GM19238 (cell line): ENCODE results near the gene PTPRT.
"Not testable (repeated sequence)": the region's sequence is repeated elsewhere in the genome, so short reads cannot be mapped to it uniquely, and the experiment has no call there.

Experiments
- DNase-seq: peaks from one replicate; pipeline ENCODE4 v3.0.0; 2011; ENCODE audit warnings: low spot score; ENCODE audit not compliant: insufficient read length

The PTPRT gene

DNA sequence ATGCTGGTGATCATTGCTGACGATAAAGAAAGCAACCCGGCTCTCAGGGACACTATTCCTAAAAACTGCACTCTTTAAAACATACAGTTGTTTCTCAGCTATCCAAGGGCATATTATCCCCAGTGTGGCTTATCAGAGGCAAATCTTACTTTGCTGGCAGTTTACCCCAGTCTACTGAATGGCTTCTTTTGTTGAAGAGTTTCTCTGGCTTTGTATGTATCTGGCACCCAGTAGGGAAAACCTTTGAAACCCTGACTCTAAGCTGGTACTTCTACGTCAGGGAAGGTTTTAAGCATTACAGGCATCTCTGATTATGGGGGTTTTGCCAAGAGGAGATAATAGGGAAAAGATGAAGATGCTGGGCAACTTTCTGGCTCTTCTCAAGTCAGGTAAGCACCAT is 933.9 kb downstream of the PTPRT start:
- DNase-seq = no peak

DNA sequence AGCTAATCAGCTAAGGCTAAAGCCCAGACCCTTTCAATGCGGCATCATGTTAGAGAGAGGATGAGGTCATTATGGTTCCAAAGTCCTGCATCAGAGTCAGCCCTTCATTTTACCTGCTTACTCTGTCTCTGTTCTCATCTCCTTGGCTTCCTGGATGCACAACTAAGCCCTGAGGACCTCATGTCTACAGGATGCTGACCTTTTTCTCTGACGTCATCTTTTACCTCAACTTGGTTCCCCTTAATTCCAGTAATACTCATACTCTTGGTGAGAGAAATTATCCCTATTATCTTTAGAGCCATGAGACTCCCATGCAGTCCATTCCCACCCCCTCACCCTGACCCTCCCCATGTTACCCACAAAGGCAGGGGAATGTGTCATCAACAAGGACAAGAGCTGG is 935.0 kb downstream of the PTPRT start:
- DNase-seq = no peak

DNA sequence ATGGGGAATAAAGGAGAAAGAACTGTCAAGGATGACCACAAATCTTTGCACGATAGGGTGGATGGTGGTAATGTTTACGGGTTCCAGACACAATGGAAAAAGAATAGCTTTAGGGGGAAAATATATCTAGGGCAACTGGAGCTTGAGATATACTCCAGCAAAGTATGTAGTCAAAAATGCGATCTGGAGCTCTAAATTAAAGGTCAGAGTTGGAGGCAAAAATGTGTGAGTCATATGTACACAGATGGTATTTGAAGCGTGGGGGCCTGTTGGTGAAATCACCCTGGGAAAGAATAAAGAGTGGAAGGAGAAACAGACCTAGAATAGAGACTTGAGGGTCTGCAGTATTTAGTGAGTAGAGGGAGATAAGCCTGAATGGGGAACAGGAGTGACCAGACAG is 937.6 kb downstream of the PTPRT start:
- DNase-seq = no peak

DNA sequence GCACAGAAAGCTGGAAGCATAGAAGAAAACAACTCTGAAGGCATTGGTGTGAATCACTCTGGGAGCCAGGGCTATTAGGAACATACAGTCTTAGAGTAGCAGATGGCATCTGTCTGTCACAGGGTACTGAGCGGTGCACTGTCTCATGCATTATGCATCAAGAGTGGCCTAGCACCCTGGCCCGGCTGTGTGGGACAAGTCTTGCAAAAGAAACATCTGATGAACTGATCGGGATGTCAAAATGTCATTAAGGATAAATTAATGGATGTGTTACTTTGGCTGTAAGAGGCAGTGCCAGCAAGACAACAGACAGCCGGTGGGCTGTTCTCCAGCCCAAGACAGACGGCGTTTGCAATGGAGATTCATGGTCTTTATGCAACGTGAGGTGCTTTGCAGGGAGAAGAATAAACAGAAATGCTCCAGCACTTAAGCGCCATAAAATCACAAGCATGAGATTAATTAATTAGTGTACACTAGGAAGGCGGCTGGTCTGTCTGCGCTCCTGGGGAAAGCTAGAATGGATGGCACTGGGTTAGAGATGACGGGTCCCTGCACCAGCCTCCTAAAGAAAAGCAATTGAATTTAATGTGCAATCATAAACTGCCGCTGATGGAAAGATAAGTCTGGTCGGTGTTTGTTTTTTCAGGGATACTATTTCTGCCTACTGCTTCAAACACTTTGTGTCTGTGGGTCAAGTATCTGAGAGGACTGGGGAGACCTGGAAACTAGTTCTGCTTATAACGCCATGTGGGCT is 970.9 kb downstream of the PTPRT start:
- no peak for DNase-seq

DNA sequence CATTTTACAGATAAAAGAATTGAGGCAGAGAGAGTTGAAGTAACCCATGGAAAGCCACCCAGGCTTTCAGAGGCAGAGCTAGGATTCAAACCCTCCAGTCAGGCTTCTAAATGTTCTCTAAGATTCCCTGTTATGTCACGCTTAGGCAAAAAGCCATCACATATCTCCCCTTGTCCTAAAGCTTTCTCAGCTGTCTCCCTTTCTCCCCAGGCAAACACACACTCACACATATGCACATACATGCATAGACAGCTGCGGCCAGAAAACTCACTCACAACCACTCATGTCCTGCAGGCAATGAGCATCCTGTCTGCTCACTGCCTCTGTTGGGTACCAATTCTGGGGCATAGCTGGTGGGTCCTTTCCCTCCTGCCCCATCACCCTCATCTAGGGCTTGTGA is 975.6 kb downstream of the PTPRT start:
- no peak for DNase-seq

DNA sequence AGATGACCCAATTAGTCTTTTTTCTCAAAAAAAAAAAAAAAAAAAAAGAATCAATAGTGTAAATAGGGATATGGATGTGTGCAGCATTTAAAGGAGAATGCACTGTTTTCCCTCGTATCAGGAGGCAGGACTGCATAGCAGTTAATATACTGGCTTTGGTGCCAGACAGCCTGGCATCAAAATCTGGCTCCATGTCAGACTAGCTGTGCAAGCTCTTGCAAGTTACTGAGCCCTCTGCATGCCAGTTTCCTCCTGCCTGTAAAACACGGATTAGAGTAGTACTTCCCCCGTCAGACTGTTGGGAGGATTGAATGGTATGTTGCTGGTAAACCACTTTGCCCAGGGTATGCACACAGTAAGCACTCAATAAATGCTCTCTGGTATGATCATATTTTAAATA is 977.3 kb downstream of the PTPRT start:
- DNase-seq = no peak

DNA sequence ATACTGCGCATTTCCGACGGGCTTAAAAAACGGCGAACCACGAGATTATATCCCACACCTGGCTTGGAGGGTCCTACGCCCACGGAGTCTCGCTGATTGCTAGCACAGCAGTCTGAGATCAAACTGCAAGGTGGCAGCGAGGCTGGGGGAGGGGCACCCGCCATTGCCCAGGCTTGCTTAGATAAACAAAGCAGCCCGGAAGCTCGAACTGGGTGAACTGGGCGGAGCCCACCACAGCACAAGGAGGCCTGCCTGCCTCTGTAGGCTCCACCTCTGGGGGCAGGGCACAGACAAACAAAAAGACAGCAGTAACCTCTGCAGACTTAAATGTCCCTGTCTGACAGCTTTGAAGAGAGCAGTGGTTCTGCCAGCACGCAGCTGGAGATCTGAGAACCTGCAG is 983.1 kb downstream of the PTPRT start:
- DNase-seq = not testable (repeated sequence)

DNA sequence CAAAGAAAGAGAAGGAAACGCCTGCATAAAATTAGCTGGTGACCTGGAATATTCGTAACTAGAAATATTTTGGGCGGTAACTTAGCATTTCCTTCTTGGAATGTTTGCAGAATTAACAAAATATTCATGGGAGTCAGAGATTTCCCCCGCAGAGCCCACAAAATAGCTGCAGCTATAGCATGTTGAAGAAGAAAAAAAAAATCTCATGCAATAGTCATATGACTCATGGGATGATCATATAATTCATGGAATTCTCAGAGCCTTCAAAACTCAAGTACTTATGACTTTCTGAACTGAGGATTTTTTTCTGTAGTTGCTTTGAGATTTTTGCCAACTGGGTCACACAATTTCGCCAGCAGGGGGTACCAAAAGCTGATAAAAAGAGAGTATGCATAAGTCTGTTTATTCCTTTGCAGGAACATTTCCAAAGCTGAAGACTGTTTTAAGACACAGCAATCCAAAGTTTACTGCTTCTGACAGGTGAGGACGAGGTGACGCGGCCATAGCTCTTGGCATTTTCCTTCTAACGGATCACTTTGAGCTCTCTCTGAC is 985.5 kb downstream of the PTPRT start:
- DNase-seq = no peak

DNA sequence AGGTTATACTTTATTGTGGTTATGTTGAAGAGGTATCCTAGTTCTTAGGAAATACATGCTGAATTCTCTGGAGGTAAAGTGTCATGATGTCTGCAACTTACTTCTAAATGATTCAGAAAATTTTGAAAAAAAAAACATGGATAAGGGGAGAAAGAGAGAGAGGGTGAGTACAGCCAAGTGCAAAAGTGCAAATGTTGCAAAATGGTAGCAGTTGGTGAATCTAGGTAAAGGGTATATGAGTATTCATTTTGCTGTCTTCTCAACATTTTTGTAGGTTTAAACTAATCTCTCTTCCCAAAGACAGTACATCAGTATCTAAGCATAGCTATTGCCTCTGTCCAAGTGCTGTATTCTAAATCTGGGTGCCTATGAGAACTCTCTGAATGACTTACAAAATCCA is 992.1 kb downstream of the PTPRT start:
- DNase-seq = no peak

DNA sequence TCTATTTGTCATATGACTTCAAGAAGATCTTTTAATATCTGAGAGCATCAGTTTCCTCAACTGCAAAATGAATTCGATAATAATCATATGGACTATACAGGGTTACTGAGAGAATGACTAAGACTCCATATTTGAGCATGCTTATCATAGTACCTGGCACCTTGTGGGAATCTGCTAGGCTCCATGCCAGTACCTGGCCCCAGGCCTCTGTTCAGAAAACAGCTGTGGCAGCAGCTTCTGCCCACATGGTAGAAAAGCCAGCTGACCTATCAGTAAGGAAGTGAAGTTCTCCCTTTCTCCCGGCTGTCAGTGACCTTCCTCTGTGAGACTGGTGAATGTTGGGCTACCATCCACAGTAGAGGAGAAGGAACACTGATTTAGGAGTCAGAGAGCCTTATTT is 996.6 kb downstream of the PTPRT start:
- no peak for DNase-seq

DNA sequence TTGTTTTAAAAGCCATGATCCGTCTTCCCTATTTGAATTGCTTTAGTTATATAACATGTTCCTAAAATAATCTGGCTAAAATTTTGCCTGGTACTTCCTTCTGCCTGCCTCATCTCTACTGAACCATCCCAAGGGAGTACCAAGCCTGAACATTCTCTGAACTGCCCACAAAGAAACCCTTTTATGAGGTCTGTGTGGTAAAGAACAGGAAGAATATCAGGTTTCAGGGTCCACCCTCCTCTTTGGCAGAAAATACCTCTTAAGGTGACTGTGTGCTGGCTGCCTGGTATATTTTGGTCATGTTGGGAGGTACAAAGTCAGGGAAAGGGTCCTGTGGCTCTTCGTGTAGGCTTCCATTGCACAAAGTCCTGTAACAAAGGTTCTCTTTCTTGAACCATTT is 997.4 kb downstream of the PTPRT start:
- no peak for DNase-seq

DNA sequence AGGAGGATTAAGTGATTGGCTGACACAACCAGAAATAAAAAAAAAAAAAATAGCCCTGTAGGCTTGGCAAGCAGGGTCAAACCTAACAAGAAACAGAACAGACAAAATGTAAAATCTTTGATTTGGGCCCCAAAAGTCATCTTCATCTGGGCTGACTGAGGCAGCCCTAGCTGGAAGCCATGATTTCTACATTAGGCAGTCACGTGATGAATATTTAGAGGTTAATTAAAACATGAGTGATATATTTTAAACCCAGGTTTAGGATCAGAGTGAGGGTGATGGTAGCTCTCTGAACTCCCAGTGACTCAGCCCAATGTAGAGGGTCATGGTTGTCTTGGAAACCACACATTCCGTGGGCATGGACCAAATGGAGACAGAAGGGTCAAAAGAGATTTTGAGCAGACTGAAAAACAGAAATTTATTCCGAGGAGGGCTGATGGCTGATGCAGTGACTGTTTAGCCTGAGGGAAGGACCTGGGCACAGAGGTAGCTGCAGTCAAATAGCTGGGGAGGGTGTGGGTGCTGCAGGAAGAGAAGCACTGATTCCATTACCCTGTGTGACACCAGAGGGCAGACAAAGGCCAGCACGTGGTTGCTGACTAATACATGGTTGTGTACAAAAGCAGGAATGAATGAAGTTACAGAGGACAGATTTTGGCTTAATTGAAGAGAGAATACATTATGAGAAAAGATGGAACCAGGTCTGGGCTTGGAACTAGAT is 998.4 kb downstream of the PTPRT start:
- DNase-seq = no peak

DNA sequence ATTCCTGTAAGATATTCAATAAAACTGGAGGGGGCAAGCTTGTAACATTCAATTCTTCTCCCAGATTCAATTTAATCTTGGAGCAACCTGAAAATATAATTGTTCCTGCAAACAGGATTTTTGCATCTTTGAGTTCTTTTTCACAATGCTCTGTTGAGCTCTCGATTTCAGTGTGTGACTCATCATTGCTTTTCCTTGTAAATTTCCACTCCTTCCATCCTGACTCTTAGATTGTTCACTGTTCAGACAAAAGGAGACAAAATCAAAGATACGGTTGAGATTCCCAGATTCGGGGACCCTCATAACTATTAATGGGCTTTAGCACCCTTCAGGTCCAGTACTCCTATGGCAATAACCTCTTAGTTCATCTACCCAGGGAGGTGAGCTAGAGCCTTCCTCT is 999.6 kb downstream of the PTPRT start:
- no peak for DNase-seq

DNA sequence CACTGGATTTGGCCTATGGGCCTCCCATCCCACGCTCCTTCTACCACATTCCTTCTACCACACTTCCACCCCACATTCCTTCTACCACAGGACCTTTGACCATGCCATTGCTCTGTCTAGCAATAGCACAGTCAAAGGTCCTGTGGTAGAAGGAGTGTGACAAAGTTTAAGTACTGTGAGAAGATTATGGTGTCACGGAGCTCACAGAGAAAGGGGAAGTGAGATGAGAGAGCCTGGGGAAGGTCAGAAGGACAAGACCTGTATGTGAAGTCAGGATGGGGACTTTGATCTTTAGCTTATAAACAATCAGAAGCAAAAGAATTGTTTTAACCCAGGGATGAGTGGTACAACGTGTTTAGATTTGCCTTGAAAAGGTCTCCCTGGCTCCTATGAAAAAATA is 1003.4 kb downstream of the PTPRT start:
- no peak for DNase-seq

DNA sequence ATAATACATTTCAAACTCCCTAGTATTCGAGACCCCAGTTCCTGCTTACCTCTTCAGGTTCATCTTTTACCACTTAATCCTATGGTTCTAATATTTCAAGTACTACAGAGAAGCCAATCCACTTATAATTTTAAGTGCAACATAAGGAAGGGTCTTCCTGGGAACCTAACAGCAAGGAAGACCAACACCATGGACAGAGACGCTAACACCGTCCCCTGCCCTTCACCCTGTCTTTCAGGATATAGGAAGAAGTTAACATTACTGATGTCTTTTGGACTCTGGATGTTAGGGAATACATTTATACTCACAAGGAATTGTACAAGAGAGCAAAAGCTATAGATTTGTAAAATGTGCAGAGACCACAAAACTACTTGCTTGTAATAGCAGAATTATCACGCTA is 1006.6 kb downstream of the PTPRT start:
- DNase-seq = no peak

DNA sequence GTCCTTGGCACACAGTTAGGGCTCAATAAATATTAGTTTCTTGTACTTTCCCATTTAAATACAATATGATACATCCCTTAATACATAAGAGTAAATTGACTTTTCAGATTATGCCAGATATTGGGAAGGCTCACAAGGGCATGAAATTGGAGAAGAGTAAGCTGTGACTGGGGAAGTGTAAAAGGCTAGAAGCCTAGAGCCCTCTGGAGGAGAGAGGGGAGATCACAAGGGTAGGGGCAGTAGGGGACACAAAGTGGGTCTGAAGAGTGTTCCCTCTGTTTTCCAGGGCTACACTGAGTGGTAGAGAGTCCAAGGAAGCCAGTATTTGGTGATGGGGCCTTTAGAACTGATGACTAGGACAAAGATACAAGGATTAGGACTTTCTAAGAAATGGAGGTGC is 1008.6 kb downstream of the PTPRT start:
- no peak for DNase-seq

DNA sequence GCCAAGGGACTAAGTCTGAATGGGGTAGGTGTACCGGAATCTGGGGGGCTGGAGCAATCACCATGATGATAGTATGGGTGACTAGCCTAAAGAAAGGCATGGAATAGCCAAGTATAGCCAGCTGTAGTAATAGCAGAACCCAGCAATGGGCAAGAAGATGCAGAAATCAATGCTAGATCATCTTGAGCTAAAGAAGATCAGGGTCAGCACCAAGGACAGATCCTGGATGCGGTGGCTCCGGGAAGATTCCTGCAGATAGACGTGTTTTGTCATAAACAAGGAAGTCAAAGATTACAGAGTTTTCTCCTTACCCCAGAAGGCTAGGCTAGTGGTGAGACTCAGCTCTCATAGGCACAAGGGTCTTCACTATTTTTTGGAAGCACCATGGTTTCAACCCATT is 1009.9 kb downstream of the PTPRT start:
- no peak for DNase-seq

DNA sequence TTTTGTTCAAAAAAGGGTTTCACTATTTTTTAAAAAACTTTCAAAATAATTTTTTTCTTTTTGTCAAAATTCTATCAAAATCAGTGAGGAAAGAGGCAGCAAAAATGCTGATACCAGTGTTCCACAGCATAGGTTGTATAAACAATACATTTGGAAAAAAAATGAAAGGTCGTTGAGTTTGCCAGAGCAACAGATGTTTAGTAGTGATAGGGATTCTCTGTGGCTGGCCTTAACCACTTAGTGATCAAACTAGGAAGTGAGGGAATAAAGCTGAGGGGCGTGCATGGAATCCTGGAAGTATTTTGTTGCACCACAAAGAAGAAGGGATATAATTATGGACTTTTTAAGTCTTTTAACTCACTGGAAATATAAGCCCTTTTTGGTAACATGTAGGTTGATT is 1016.3 kb downstream of the PTPRT start:
- DNase-seq = no peak

DNA sequence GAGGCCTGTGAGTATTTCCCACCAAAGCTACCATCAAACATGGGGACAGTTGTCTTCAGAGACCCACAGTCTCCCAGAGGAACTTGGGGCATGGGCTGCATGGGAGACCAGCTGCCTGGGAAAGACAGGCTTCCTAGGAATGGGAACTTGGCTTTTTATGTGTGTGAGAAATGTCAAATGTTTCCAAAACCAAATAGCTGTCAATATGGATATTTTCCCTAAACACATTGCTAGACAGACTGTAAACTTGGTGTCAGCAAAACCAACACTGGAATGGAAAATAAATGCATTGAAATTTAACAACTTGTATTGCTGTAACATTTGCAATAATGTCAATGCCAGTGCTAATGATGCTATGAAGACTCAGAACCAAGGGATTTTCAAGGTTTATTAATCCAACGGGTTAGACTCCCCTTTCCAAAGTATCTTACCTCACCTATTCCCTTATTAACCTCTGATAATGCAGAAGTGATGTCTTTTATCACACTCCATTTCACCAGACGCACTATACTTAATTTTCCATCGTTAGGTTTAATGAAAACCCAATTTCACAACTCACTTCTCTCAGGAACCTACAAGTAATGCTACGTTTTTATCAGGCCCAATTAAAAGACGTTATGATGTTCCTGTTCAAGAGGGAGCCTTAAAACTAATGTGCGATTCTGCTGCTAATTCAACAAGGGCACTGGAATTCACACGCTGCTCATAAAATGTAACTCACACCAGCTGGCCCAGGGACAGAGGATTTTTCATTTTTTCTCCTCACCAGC is 1025.4 kb downstream of the PTPRT start:
- no peak for DNase-seq

DNA sequence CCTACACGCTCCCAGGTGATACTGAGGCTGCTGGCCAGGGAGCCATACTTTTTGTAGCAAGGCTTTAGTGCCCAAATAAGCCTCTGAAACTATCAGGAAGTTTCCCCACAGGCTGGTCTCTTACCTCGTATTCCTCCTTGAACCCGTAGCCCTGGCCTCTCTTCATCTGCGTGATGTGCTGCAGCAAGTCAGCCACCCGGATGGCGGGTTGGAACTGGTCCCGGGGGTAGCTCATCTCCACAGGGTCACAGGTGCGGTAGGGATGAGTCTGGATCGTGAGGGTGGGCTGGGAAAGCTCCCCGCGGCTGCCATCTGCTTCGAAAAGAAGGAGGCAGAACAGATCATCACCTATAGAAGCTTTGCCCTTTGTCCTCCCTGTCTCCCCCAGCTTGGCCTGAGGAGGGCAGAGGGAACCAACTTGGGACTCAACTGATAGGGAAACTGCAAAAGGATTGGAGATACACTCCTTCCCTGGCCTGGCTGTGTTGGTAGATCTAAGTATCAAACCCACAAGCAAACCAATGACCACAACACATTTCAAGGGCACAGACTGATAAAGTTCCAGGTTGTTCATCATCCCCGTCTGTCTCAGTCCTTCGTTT is 1028.4 kb downstream of the PTPRT start:
- no peak for DNase-seq

DNA sequence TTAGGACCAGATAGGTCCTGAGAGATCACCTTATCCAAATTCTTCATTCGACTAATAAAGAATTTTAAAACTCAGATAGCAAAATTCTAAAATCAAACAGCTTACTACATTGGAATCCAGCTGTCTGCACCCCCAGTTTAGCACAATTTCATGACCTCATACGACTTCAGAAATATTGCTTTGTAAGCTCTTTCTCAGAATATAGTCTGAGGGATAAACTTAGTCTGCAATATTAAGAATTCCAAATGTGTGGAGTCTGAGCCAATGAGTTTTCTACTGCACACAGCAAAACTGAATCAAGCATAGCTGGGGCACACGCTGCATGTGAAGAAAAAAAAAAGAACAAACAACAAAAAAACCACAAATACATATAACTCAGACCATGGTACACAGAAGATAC is 1029.9 kb downstream of the PTPRT start:
- DNase-seq = no peak

DNA sequence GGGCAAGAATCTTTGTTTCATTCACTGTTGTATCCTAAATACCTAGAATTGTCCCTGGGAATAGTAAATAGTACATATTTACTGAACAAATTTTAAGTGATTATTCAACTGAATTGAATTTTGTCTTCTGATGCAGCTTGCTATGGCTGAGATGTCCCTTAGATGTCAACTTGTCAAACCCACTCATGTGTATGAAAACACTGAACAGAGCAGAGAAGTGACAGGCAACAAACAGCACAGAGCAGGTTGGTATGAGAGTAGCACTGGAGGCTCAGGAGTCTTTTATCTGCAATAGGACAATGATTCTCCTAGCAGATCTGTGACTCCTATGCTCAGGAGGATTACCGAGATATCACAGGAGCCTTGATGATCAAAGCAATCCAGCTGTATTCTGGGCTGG is 1031.4 kb downstream of the PTPRT start:
- DNase-seq = no peak
